Stimulated activated CD4-positive, alpha-beta T cell treated with anti-CD3 and anti-CD28 coated beads, Interleukin-1b, Interleukin-23, amount 100 ng/mL, for 1 hour (primary cell): ENCODE data around the gene ZSCAN29.
A peak's percentile ranks its signal among the peaks of the same experiment; 100 is the strongest.
"Not testable (repeated sequence)": the region's sequence is repeated elsewhere in the genome, so short reads cannot be mapped to it uniquely, and the experiment has no call there.

Experiments
- DNase-seq, 2 donors: peaks; one replicate each; pipeline ENCODE4 v3.0.0-alpha.2; 2020; ENCODE audit warnings: low read depth in 2 of 2

Gene ZSCAN29

GRCh38 chr15:43370975-43371974 lies at the start of gene ZSCAN29, which contains the start of gene TUBGCP4:
ZSCAN29 (minus strand) TSS chr15:43371043; CDS start chr15:43369913, 1,130 bp downstream.
TUBGCP4 (plus strand) TSS chr15:43371101; CDS start chr15:43371355, 254 bp downstream.
- peak; percentile 44 to 50 for DNase-seq

- DNase-seq: no peak
Observed at GRCh38 chr15:43420435-43420834, 49.6 kb upstream of the ZSCAN29 start.

DNA sequence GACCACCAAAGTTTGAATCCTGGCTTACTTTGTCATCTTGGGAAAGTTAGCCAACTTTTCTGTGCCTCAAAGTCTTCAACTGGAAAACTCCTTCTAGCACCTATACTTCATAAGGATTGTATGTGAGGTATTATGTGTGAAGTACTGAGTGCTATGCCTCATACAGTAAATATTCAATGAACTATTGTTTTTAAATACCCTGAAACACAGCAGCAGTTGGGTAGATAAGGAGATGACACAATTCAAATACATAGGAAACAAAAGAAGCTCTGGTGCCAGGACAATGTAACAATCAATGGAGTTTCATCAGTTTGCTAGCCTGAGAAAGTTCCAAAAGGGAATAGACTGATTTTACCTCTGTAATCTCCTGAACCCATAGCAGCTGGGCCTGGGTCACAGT lies 43.4 kb upstream of the ZSCAN29 start:
- DNase-seq: no peak

DNA sequence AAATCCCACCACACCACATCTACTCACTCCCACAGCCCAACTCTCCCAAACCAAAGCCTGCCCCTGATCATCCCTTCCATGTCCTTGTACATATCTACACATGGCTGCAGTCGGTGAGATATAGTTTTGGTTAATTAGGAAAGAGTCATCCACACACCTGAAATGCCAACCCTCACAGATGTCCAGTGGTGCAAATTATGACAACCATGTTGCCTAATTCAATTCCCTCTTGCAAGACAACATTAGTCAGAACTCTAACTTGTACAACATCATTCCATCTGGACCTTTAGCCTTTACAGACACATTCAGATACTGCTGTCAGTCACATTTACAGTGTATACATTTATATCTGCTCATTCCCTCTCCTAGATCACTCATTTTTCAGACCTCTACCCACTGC lies 41.3 kb upstream of the ZSCAN29 start:
- no peak for DNase-seq

- no peak for DNase-seq
Observed at GRCh38 chr15:43410572-43411214, 39.9 kb upstream of the ZSCAN29 start.

DNA sequence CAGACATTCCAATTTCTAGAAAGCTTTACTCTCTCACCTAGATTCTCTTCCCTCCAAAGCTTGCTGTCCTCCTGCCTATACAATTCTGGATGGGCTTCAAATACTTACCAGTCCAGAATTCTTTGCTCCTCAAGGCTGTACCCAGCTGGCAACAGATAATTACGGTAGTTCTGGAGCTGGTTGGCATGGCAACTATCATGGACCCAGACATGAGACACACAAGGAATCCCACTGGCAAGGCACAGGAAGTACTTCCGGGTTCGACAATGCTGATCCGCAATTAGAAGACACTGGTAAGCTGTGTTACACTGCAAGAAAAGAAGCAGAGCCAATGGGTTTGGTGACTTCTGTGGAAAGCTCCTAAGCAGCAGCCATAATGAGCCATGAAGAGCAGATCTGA lies 37.9 kb upstream of the ZSCAN29 start:
- DNase-seq: no peak

- DNase-seq: no peak
Observed at GRCh38 chr15:43406808-43407207, 36.0 kb upstream of the ZSCAN29 start.

- DNase-seq: no peak
Observed at GRCh38 chr15:43406189-43406588, 35.3 kb upstream of the ZSCAN29 start.

DNA sequence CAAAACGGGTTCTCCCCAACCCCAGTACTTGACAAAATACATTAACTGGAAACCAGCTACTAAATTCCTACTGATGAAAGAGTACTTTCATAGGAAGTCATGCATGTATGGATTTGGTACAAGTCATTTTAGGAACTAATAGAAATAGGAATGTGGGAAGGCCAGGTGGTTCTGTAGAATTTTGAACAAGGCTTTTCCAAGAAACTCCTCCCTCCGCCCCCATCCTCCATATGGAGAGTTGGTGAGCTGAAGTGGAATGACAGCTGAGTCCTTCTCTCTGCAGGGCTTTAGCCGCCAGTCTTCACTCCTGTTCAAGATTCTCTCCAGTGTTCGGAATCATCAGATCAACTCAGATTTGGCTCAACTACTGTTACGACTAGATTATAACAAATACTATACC lies 33.3 kb upstream of the ZSCAN29 start:
- DNase-seq: no peak

DNA sequence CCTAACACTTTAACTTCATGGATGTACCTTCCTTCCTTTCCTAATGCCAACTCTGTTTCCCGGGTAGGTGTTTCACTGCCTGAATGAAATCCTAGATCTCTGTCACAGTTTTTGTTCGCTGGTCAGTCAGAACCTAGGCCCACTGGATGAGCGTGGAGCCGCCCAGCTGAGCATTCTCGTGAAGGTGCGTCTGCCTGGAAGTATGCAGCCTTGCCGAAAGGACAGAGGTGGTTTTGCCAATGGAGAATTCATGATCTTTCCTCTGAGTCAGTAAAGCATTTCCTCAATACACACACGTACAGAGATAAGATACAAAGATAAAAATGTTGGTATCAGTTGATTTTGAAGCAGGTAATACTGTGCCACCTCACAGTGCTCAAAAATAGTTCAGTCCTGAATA lies 32.8 kb upstream of the ZSCAN29 start:
- no peak for DNase-seq

- no peak for DNase-seq
Observed at GRCh38 chr15:43402255-43402654, 31.4 kb upstream of the ZSCAN29 start.

DNA sequence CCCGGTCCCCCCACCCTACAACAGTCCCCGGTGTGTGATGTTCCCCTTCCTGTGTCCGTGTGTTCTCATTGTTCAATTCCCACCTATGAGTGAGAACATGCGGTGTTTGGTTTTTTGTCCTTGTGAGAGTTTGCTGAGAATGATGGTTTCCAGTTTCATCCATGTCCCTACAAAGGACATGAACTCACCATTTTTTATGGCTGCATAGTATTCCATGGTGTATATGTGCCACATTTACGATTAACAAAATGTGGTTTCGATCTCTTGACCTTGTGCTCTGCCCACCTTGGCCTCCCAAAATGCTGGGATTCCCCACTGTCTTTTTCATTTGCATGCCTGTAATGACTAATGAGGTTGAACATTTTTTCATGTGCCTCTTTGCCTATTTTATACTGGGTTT lies 22.7 kb upstream of the ZSCAN29 start:
- DNase-seq: not testable (repeated sequence)

- no peak for DNase-seq
Observed at GRCh38 chr15:43390723-43391122, 19.9 kb upstream of the ZSCAN29 start.

DNA sequence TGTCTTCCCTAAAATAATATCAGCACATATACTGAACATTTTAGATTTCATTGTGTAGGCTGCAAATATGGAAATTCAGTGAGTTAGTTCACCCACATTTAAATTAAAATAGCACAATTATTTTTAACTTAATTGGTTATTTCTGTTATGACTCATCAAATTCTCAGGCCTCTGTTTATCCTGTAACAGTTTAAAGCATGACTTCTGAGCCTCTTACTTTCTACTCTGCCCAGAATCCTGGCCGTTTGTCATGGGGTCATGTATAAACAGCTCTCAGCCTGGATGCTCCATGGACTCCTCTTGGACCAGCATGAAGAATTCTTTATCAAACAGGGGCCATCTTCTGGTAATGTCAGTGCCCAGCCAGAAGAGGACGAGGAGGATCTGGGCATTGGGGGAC lies 12.2 kb upstream of the ZSCAN29 start:
- no peak for DNase-seq

GRCh38 chr15:43382310-43382709 lies 11.5 kb upstream of the ZSCAN29 start:
- DNase-seq: no peak

GRCh38 chr15:43378601-43379000 lies 7.8 kb upstream of the ZSCAN29 start:
- no peak for DNase-seq

GRCh38 chr15:43376017-43376705 lies 5.3 kb upstream of the ZSCAN29 start:
- DNase-seq: no peak

- no peak for DNase-seq
Observed at GRCh38 chr15:43370310-43370974, 401 bp downstream of the ZSCAN29 start.

- no peak for DNase-seq
Observed at GRCh38 chr15:43361313-43361903, 9.4 kb downstream of the ZSCAN29 start.

DNA sequence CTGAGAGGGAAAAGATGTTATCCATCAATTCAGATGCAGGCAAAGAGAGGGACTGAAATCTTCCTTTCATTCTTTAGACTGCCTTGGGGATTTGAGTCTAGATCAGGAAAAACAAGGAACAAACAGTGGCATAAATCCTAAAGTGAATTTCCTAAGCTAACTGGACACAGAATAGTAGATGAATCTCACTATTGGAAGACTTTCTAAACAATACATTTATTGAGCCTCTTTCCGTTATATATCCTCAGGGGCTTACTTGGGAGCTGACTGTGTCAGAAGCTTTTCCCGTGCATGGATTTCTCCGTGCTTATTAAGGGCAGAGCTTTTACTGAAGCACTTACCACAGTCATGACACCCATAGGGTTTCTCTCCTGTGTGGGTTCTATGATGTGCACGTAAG lies 10.0 kb downstream of the ZSCAN29 start:
- no peak for DNase-seq

DNA sequence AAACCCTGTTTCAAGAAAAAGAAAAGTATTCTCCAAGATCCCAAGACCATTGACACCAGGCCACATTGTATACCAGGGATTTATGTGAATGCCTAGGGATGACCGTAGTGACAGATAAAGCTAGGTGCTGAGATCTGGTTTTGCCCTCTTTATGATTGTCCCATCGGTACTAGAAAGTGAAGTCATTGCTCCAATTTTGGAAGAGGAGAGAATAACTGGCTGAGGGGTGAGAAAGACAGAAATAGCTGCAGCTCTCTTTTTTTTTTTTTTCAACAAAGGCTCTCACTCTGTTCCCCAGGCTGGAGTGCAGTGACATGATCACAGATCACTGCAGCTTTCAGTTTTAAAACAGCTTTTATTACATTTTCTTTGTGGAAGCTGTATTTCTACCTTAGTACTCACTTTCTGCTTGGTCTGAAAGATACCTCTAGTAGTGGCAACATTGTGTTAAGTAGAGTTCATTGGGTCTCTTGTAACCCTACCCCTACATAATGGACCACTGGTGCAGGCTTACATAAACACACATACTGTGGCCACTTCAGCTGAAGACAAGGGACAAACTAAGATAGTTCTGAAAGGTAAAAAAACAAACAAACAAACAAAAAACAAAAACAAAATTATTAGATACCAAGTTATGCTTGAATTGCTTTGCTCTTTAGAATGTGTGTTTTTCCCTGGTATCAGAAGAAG lies 18.0 kb downstream of the ZSCAN29 start:
- DNase-seq: no peak
